ELR (cell line): ENCODE results near the gene XPO1.
"Not testable (repeated sequence)": the region's sequence is repeated elsewhere in the genome, so short reads cannot be mapped to it uniquely, and the experiment has no call there.

Experiments
- DNase-seq: peaks from one replicate; pipeline ENCODE4 v3.0.0-alpha.2; 2015; ENCODE audit warnings: low read depth

The XPO1 gene

GRCh38 chr2:61469424-61470121, 68.6 kb downstream of the XPO1 start:
- DNase-seq = peak; percentile 27

- not testable (repeated sequence) for DNase-seq
These were observed 69.9 kb downstream of the XPO1 start for GRCh38 chr2:61468231-61468630.

DNA sequence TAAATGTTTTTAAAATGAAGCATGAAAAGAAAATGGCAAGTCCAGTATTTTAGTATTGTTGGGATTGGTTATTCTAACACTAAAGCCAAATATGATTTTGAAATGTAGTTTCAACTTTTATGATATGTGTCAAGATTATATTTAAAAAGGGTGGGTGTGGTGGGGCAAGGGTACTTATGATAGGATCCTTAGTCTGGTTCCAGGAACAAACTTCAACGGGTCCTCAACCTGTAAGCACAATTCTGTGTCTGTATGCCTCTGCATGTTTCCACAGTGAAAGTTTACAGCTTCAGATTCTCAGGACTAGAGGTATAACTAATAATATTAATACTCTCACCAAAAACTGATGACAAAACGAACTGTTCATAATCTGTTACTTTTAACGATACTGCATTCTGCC, 73.1 kb downstream of the XPO1 start:
- DNase-seq = no peak

DNA sequence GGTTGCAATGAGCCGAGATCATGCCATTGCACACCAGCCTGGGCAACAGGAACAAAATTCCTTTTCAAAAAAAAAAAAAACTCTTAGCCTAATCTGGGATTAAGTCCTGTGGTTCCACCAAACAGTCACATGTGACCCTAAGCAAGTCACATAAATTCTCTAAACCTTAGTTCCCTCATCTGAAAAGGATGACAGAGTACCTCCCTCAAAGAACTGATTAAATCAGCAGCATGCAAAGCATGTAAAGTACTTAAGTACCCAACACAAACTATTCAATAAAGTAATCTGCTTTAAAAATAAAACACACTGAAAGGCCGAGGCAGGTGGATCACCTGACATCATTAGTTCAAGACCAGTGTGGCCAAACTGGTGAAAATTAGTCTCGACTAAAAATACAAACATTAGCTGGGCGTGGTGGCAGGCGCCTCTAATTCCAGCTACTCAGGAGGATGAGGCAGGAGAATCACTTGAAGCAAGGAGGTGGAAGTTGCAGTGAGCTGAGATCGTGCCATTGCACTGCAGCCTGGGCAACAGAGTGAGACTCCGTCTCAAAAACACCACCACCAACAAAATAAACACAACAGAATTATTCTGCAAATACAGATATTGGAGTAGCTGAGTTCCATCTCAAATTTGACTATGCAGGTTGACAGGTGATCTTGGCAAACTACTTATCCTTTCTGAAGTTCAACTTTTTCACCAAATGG, 74.2 kb downstream of the XPO1 start:
- no peak for DNase-seq

DNA sequence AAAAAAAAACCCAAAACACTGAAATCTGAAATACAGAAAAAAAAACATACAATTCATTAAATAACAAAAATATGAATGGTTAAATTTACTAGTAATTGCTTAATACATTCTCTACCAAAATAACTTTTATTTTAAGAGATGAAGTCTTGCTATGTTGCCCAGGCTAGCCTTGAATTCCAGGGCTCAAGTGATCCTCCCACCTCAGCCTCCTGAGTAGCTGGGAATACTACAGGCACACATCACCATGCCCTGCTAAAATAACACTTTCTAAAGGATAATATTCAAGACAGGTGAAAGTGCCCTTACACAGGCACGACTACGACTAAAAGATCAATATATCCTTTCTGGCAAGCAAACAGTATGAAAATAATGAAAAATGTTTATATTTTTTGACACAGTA, 76.8 kb downstream of the XPO1 start:
- no peak for DNase-seq

- peak; percentile 83 for DNase-seq
These were observed 78.0 kb downstream of the XPO1 start for GRCh38 chr2:61460163-61460562.

DNA sequence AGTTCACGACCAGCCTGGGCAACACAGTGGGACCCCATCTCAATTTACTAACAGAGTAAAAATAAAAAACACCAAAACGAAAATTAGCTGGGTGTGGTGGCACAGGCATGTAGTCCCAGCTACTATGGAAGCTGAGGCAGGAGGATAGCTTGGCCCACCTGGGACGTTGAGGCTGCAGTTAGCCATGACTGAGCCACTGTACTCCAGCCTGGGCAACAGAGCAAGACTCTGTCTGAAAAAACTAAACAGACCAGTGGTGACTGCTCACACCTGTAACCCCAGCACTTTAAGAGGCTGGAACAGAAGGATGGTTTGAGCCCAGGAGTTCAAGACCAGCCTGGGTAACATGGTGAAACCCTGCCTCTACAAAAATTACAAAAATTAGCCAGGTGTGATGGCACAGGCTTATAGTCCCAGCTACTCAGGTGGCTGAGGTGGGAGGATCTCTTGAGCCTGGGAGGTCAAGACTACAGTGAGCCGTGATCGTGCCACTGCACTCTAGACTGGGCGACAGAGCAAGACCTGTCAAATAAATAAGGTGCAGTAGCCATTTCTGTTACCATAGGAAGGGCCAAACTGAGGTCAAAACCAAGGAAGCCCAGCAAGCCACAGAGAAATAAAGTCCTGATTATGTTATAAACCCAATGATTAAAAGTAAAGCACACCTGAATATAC, 81.3 kb downstream of the XPO1 start:
- DNase-seq = no peak

DNA sequence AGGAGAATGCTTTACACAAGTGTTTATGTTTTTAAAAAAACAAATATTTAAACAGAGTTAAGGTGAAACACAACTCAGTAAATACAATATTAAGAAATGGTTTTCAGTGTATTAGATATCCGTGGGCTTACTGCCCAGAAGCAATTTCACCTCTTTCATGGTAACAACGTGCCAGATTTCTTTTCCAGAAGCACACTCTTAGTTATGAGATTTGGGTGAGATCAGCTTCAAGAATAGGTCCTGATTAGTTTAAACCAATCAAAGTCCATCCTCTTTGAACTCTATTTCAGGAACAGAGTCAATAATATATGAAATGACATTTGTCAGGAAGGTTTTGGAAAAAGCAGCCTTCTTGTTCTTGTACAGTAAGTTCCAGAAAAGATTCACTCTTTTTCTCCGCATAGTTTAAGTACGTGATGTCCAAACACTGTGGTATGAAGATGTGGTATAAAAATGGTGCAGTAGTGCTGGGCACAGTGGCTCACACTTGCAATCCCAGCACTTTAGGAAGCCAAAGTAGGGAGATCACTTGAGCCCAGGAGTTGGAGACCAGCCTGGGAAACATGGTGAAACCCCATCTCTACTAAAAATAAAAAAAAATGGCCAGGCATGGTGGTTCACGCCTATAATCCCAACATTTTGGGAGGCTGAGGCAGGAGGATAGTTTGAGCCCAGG, 81.9 kb downstream of the XPO1 start:
- DNase-seq = no peak

- DNase-seq = not testable (repeated sequence)
These were observed 83.2 kb downstream of the XPO1 start for GRCh38 chr2:61454972-61455371.

- no peak for DNase-seq
These were observed 83.8 kb downstream of the XPO1 start for GRCh38 chr2:61454383-61454782.

GRCh38 chr2:61452392-61452791, 85.8 kb downstream of the XPO1 start:
- no peak for DNase-seq

GRCh38 chr2:61451178-61451577, 87.0 kb downstream of the XPO1 start:
- no peak for DNase-seq

DNA sequence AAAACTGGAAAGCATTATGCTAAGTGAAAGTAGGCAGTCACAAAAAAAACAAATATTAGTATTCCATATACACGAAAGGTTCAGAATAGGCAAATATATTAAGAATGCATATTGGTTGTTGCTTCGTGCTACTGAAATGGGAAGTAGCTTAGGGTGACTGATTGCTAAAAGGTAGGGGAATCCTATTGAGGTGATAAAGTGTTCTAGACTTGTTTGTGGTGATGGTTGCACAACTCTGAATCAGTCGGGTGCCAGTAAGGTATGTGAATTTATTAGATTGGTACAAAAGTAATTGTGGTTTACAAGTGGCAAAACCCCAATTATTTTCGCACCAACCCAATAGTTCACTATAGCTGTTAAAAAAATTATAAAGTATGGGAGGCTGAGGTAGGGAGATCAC, 88.0 kb downstream of the XPO1 start:
- no peak for DNase-seq

DNA sequence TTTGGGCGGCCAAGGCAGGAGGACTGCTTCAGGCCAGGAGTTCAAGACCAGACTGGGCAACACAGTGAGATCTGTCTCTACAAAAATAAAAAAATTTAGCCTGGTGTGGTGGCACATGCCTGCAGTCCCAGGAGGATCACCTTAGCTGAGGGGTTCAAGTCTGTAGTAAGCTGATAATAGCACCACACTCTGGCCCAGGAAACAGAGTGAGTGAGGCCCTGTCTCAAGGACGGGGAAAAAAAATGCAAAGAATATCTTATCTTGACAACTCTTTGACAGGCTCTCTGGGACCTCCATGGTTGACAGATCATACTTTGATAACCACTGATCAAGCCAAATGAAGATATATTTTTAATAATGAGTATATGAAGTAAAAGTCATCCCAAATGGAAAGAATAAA, 89.9 kb downstream of the XPO1 start:
- DNase-seq = no peak

DNA sequence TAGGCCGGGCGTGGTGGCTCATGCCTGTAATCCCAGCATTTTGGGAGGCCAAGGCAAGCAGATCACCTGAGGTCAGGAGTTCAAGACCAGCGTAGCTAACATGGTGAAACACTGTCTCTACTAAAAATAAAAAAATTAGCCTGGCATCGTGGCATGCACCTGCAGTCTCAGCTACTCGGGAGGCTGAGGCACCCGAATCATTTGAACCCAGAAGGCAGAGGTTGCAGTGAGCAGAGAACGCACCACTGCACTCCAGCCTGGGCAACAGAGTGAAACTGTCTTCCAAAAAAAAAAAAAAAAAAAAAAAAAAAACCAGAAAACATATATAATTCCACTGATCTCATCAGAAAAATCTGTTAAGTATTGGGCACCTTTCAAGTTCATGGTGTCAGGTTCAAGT, 91.2 kb downstream of the XPO1 start:
- DNase-seq = not testable (repeated sequence)

DNA sequence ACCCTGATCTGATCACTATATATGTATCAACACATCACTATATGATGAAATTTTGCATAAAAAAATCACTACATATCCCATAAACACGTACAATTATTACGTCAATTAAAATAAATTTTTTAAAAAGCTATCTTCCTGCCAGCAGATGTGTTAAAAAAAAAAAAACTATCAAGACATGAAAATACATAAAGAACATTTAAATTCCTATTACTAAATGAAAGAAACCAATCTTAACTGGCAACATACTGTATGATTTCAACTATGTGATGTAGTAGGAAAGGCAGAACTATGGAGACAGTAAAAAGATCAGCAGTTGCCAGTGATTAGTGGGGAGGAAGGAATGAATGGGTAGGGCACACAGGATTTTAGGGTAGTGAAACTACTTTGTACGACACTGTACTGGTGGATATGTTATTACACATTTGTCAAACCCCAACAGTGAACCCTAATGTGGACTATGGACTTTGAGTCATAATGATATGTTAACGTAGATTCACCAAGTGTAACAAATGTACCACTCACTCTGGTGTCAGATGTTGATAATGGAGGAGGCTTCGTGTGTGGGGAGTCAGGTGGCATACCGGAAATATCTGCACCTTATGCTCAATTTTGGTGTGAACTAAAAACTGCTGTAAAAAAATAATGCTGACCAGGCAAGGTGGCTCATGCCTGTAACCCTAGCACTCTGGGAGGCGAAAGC, 94.7 kb downstream of the XPO1 start:
- no peak for DNase-seq

DNA sequence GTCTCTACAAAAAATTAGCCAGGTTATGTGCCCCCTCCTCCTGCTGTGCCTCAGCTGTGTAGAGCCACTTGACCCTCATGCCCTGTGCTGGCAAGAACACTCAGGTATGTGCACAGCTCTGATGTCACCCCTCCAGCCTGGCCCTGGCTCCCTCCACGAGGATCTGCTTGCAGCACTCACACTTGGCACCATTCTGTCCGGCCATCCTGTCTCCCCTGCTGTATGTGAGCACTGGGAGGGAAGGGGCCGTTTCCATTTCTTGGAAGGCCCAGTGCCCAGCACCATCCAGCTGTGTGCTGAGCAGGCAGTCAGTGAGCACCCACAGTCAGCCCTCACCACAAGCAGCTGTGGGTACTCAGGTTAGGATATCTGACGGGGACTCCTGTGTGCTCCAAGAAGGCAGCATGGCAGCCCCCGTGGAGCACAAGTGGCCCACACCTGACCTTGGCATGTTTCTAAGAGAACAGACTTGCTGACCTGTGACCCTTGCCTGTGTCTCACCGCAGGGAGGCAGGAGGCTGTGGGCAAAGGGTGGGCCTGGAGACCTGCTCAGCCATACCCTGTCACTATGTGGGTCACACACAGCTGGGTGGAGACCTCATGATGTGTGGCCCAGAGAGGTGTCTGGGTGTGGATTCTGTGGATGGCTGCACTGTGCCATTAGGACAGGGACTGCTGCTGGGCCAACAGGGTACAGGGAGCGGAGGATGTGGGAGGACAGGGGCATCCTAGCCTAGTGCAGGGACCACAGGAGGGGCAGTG, 98.7 kb downstream of the XPO1 start:
- no peak for DNase-seq

GRCh38 chr2:61438670-61439069, 99.5 kb downstream of the XPO1 start:
- no peak for DNase-seq

- DNase-seq = no peak
These were observed 101.0 kb downstream of the XPO1 start for GRCh38 chr2:61437170-61437569.

GRCh38 chr2:61436092-61436491, 102.1 kb downstream of the XPO1 start:
- no peak for DNase-seq

GRCh38 chr2:61435291-61435690, 102.9 kb downstream of the XPO1 start:
- DNase-seq = no peak
